Measurements from ENCODE around the gene MAPK11. TPM values are rescaled to one million over a fixed set of nuclear protein-coding genes. Genes with fewer than 3 reads are reported as not detected.

The MAPK11 gene
- total and polyA plus RNA-seq, 9 of the 15 experiments (the other 6 are each of a cell fraction or from before 2014, with no cell fraction given) = 0.06 to 14.6 (median 5.3) TPM

DNA sequence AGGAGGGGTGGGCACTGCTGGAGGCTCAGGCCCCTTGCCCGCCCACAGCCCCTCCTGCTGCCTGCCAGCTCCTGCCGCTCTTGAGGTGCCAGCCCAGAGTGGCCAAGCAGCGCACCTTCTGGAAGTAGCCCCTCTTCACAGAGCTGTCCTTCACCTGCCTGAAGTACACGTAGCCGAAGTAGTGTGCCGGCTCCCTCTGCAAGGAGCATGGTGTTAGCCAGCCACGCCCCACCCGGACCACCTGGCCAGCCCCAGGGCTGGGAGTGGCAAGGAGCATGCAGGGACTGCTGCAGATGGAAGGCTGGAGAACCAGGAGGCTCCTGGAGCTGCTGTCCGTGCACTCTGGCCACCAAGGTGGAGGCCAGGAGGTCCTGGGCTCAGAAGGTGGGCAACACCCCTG is 47.0 kb upstream of the MAPK11 start:
- FAIRE-seq = no peak
- H3K4me1 ChIP-seq (replicated peaks in 1 of 2; ENCODE audit: control insufficient read depth in 2 of 2, insufficient read depth in 2 of 2, low read length in 2 of 2) = peaks cover 27 to 78% of the 10 kb centered on the region in 2 experiments; a peak in 4 of 5 replicates
- H3K4me3 ChIP-seq = no peak overlapping the region

More for the DNA sequence above, 47.0 kb upstream of the MAPK11 start:
- Histone ChIP-seq H3K27me3 (ENCODE audit: control insufficient read depth in 2 of 2, insufficient read depth in 2 of 2, low read length in 2 of 2) (no peaks in the 10 kb centered on the region), H3K4me2 (ENCODE audit: insufficient read depth, low read length) (no peak overlapping the region), H3K36me3 (ENCODE audit: control insufficient read depth, insufficient read depth, low read length) (no peaks in the 10 kb centered on the region), H3K79me2 (ENCODE audit: control insufficient read depth, insufficient read depth, low read length) (no peaks in the 10 kb centered on the region), H3K27ac (ENCODE audit: extremely low read depth, low read depth, low read length) (no peak overlapping the region), H3K9me3 (replicated peaks; ENCODE audit: control insufficient read depth, insufficient read depth, low read depth, low read length) (no peaks in the 10 kb centered on the region), H3K9ac (ENCODE audit: insufficient read depth in 1 of 2, low read depth in 2 of 2, low read length in 2 of 2) (no peak overlapping the region; a peak in 1 of 4 replicates), H2AFZ (ENCODE audit: low read depth, low read length) (no peak overlapping the region), H3K9me1 (ENCODE audit: control insufficient read depth, insufficient read depth, low read length) (no peaks in the 10 kb centered on the region), H4K20me1 (replicated peaks; ENCODE audit: control insufficient read depth, insufficient read depth, low read length) (no peaks in the 10 kb centered on the region)
- BruUV-seq (replicated peaks) = no TSS peak
- ChIA-PET CTCF (ENCODE audit: low intra/inter-chr PET ratio) (no interaction called here), POLR2A (interaction anchor here (0.6 kb wide), 1 partner anchor 59 kb away, joined by 3 read pairs; no protein-coding TSS in a partner anchor)
- DNase-seq (ENCODE audit: extremely low read depth in 1 of 4, low spot score in 3 of 4) (no peak), ATAC-seq (no peak)
- intact Hi-C loops (cut with micrococcal nuclease) (no loop called here), in situ Hi-C loops (cut with MboI) (no loop called here)
- 97% methylated on average over 6 of the region's 9 CpGs for WGBS (ENCODE audit: insufficient coverage, low coverage, missing lambda C conversion rate)
- TF ChIP-seq SIX5 (IDR thresholded peaks at IDR 0.05; ENCODE audit: borderline replicate concordance in 1 of 2, insufficient read depth in 1 of 2, low read depth in 1 of 2, low read length in 2 of 2) (no peak), RUNX1 (IDR thresholded peaks at IDR 0.05; ENCODE audit: low read depth) (no peak), SAP30 (IDR thresholded peaks at IDR 0.05; ENCODE audit: borderline replicate concordance, insufficient read depth, low read depth, low read length, poor library complexity, severe bottlenecking) (no peak), FOXM1 (IDR thresholded peaks at IDR 0.05; ENCODE audit: low read depth) (no peak), FOXM1 (CRISPR knock-in tag; IDR thresholded peaks at IDR 0.05; ENCODE audit: low read depth) (no peak), PTTG1 (tag; IDR thresholded peaks at IDR 0.05; ENCODE audit: low read depth) (no peak), PTRF (tag; IDR thresholded peaks at IDR 0.05) (no peak)
- TF ChIP-seq, protein P1, sequence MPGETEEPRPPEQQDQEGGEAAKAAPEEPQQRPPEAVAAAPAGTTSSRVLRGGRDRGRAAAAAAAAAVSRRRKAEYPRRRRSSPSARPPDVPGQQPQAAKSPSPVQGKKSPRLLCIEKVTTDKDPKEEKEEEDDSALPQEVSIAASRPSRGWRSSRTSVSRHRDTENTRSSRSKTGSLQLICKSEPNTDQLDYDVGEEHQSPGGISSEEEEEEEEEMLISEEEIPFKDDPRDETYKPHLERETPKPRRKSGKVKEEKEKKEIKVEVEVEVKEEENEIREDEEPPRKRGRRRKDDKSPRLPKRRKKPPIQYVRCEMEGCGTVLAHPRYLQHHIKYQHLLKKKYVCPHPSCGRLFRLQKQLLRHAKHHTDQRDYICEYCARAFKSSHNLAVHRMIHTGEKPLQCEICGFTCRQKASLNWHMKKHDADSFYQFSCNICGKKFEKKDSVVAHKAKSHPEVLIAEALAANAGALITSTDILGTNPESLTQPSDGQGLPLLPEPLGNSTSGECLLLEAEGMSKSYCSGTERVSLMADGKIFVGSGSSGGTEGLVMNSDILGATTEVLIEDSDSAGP (CRISPR knock-in tag; IDR thresholded peaks at IDR 0.05) = no peak
- TF ChIP-seq, protein P2, sequence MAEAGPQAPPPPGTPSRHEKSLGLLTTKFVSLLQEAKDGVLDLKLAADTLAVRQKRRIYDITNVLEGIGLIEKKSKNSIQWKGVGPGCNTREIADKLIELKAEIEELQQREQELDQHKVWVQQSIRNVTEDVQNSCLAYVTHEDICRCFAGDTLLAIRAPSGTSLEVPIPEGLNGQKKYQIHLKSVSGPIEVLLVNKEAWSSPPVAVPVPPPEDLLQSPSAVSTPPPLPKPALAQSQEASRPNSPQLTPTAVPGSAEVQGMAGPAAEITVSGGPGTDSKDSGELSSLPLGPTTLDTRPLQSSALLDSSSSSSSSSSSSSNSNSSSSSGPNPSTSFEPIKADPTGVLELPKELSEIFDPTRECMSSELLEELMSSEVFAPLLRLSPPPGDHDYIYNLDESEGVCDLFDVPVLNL (CRISPR knock-in tag; IDR thresholded peaks at IDR 0.05; ENCODE audit: low read depth) = no peak

Data from K562 (cell line).